HL-60 (cell line): Measurements from ENCODE around the gene ATXN7L1.

Source experiments
- DNase-seq, 2 experiments: peaks; one replicate each; pipeline ENCODE4 v3.0.0-alpha.2; 2010 to 2020; ENCODE audit warnings: low read depth in 1 of 2, low spot score in 1 of 2
- H3K27ac ChIP-seq: fragments of 250-450 bp; sonication (Bioruptor Pico); replicated peaks from 2 replicates; pipeline ENCODE4 v1.5.1; 2020; ENCODE audit warnings: mild to moderate bottlenecking, moderate library complexity
- H3K27me3 ChIP-seq: fragments of 250-450 bp; sonication (Bioruptor Pico); 2 replicates; pipeline ENCODE4 v1.5.1; 2021; ENCODE audit warnings: mild to moderate bottlenecking, moderate library complexity; ENCODE audit not compliant: insufficient read depth, poor library complexity, severe bottlenecking
- H3K4me3 ChIP-seq: replicated peaks from 2 replicates; pipeline ENCODE4 v1.5.1; 2011; ENCODE audit warnings: mild to moderate bottlenecking, control low read depth, low read length; ENCODE audit not compliant: insufficient read depth
- GABPA ChIP-seq: IDR thresholded peaks from 2 replicates; pipeline ENCODE4 v1.6.1; 2012; ENCODE audit warnings: low read depth
- POLR2AphosphoS5 ChIP-seq: IDR thresholded peaks from 2 replicates; pipeline ENCODE4 v1.6.1; 2012; ENCODE audit warnings: low read depth
- SPI1 ChIP-seq: IDR thresholded peaks from 2 replicates; pipeline ENCODE4 v1.6.1; 2012; ENCODE audit warnings: low read depth, mild to moderate bottlenecking, borderline replicate concordance
- TF ChIP-seq, protein P1 (sequence below): IDR thresholded peaks from 2 replicates; pipeline ENCODE4 v1.6.1; 2012; ENCODE audit warnings: low read depth; ENCODE audit not compliant: insufficient replicate concordance
- TF ChIP-seq, protein P2 (sequence below): IDR thresholded peaks from one replicate; pipeline ENCODE4 v1.5.1; 2011; ENCODE audit warnings: low read length, control low read depth, inconsistent platforms; ENCODE audit not compliant: insufficient read depth

ATXN7L1 gene

DNA sequence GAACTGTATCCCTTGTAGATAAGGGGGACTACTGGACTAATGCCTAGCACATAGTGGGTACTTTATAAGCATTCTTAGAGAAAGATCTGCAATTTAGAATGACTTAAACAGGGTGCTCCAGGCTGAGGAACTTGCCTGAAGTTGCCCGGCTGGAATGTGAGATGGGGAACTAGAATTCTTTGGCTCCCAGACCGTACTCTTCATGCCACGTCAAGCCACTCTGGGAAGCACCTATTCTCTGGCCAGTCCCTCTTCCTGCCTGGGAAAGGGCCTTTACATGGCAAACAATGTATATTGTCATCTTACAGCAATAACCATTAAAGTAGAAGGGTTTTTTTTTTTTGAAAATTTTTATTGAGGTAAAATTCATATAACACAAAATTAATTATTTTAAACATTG is 34.5 kb downstream of the ATXN7L1 start:
- no peaks in the 10 kb centered on the region for H3K27me3 ChIP-seq
- no peak overlapping the region for H3K27ac ChIP-seq
- no peak overlapping the region for H3K4me3 ChIP-seq
- TF ChIP-seq POLR2AphosphoS5 (no peak), SPI1 (no peak)
- DNase-seq, result no peak

DNA sequence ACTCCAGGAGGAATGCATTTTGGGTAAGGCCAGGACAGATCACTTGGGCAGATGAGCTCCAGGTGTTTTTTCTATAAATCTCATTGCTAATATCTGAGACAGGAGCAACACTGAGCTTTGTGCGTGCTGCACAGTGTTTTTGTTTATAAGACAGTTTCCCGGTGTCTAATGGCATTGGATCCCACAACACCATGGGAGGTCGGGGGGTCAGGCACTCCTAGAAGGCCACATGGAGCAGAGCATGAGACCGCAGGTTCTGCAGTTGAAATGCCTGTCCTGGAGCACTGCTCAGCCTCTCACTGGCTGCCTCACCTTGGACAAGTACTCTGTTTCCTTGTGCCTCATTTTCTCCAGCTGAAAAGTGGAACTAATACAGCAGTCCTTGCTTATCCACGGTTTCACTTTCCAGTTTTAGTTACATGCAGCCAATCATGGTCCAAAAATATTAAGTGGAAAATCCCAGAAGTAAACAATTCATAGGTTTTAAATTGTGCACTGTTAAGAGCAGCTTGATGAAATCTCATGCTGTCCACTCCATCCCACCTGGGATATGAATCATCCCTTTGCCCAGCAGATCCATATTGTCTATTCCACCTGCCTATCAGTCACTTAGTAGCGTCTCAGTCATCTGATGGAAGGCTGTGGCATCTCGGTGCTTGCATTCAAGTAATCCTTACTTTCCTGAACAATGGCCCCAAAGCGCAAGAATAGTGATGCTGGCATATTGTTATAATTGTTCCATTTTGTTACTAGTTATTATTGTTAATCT is 35.2 kb downstream of the ATXN7L1 start:
- DNase-seq, result no peak
- Histone ChIP-seq H3K4me3 (no peak overlapping the region), H3K27me3 (no peaks in the 10 kb centered on the region), H3K27ac (no peak overlapping the region)
- TF ChIP-seq POLR2AphosphoS5, result no peak
- TF ChIP-seq, protein P1, sequence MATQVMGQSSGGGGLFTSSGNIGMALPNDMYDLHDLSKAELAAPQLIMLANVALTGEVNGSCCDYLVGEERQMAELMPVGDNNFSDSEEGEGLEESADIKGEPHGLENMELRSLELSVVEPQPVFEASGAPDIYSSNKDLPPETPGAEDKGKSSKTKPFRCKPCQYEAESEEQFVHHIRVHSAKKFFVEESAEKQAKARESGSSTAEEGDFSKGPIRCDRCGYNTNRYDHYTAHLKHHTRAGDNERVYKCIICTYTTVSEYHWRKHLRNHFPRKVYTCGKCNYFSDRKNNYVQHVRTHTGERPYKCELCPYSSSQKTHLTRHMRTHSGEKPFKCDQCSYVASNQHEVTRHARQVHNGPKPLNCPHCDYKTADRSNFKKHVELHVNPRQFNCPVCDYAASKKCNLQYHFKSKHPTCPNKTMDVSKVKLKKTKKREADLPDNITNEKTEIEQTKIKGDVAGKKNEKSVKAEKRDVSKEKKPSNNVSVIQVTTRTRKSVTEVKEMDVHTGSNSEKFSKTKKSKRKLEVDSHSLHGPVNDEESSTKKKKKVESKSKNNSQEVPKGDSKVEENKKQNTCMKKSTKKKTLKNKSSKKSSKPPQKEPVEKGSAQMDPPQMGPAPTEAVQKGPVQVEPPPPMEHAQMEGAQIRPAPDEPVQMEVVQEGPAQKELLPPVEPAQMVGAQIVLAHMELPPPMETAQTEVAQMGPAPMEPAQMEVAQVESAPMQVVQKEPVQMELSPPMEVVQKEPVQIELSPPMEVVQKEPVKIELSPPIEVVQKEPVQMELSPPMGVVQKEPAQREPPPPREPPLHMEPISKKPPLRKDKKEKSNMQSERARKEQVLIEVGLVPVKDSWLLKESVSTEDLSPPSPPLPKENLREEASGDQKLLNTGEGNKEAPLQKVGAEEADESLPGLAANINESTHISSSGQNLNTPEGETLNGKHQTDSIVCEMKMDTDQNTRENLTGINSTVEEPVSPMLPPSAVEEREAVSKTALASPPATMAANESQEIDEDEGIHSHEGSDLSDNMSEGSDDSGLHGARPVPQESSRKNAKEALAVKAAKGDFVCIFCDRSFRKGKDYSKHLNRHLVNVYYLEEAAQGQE, result no peak

DNA sequence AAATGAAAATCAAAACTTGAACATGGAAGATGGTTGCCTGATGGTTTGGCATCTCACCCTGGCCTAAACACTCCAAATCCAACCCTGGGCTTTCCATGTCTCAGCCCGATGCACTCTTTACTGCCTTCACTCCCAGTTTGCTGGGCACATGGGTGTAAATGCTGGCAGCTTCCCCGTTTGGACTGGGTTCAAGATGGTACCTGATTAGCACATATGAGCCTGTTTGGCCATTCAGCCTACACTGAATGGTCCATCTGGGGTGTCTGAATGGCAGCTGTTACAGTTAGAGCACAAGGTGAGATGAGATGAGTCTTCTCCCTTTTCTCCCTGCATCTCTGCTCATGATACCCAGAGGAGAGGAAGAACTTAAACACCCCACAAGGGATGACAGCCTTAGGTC is 37.1 kb downstream of the ATXN7L1 start:
- TF ChIP-seq, protein P2, sequence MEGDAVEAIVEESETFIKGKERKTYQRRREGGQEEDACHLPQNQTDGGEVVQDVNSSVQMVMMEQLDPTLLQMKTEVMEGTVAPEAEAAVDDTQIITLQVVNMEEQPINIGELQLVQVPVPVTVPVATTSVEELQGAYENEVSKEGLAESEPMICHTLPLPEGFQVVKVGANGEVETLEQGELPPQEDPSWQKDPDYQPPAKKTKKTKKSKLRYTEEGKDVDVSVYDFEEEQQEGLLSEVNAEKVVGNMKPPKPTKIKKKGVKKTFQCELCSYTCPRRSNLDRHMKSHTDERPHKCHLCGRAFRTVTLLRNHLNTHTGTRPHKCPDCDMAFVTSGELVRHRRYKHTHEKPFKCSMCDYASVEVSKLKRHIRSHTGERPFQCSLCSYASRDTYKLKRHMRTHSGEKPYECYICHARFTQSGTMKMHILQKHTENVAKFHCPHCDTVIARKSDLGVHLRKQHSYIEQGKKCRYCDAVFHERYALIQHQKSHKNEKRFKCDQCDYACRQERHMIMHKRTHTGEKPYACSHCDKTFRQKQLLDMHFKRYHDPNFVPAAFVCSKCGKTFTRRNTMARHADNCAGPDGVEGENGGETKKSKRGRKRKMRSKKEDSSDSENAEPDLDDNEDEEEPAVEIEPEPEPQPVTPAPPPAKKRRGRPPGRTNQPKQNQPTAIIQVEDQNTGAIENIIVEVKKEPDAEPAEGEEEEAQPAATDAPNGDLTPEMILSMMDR, result no peak
- TF ChIP-seq GABPA (no peak), SPI1 (no peak), POLR2AphosphoS5 (no peak)
- TF ChIP-seq, protein P1, result no peak
- no peak for DNase-seq
- H3K27ac ChIP-seq, result no peak overlapping the region

DNA sequence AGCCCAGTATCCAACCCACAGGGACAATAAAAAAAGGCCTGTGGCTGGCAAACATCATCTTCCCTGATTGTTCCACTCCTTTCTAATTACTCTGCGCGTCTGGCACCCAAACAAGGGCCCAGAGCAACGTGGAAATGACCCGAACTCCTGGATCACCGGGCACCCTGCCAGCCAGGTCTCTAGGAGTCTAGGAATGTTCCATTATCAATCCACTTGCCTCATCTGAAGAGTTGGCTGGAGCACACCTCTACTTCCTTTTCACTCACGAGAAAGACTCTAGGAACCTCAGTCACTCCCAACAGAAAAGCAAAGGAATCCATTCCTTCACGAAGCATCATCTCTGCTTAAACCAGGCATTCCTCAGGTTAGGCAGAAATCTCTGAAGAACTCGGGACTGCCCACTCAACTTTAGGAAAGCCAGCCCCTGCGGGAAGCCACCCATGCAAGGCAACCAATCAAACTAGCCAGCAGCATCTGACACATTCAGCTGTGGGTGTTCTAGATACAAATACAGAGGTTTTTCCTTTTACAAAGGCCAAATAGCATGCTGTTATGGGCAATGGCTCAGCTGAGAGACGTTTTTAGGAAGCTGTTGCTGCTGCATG is 37.7 kb downstream of the ATXN7L1 start:
- TF ChIP-seq GABPA (no peak), POLR2AphosphoS5 (no peak), SPI1 (no peak)
- TF ChIP-seq, protein P1, result no peak
- TF ChIP-seq, protein P2, result no peak
- Histone ChIP-seq H3K4me3 (no peak overlapping the region), H3K27ac (no peak overlapping the region), H3K27me3 (no peaks in the 10 kb centered on the region)
- no peak for DNase-seq

More for the DNA sequence above, 37.1 kb downstream of the ATXN7L1 start:
- Histone ChIP-seq H3K4me3 (no peak overlapping the region), H3K27me3 (no peaks in the 10 kb centered on the region)
